ENCODE measurements around the gene HIBADH. TPM values are rescaled to one million over a fixed set of nuclear protein-coding genes. Genes with fewer than 3 reads are reported as not detected.
"Not testable (repeated sequence)": the region's sequence is repeated elsewhere in the genome, so short reads cannot be mapped to it uniquely, and the experiment has no call there.

Gene HIBADH
- total RNA-seq, 1 experiment from 2014 or later, result 33.7 TPM

GRCh38 chr7:27514861-27515260 lies 147.8 kb downstream of the HIBADH start:
- Histone ChIP-seq H3K27me3 (replicated peaks; ENCODE audit: control insufficient read depth, insufficient read depth, low read length) (no peaks in the 10 kb centered on the region), H3K4me3 (ENCODE audit: low read depth, low read length) (no peak overlapping the region), H3K4me1 (peaks cover 17% of the 10 kb centered on the region), H3K36me3 (ENCODE audit: control insufficient read depth, insufficient read depth, low read length) (no peaks in the 10 kb centered on the region), H3K9me3 (no peaks in the 10 kb centered on the region)
- Mint-ChIP-seq H3K27ac (ENCODE audit: unreplicated experiment) (no peak overlapping the region), H3K4me1 (ENCODE audit: low read depth, unreplicated experiment) (peaks cover 15% of the 10 kb centered on the region), H3K4me3 (ENCODE audit: unreplicated experiment) (no peak overlapping the region), H3K36me3 (ENCODE audit: insufficient read depth, unreplicated experiment) (no peaks in the 10 kb centered on the region), H3K27me3 (ENCODE audit: insufficient read depth, unreplicated experiment) (no peaks in the 10 kb centered on the region), H3K9me3 (ENCODE audit: unreplicated experiment) (no peaks in the 10 kb centered on the region)
- DNase-seq, result no peak
- POLR2A ChIA-PET, result no interaction called here
- CTCF ChIA-PET, result interaction anchor here (0.6 kb wide), 1 partner anchor 71 kb away, joined by 4 read pairs; no protein-coding TSS in a partner anchor
- BruUV-seq (replicated peaks), result no TSS peak
- no peak for TF ChIP-seq CTCF (IDR thresholded peaks at IDR 0.05; ENCODE audit: insufficient read depth in 1 of 2, low read depth in 1 of 2, low read length in 1 of 2, severe bottlenecking in 1 of 2, unreplicated experiment in 1 of 2)
- intact Hi-C loops (cut with micrococcal nuclease; ENCODE audit: unreplicated experiment), result no loop called here

- no peak overlapping the region for H3K27ac Mint-ChIP-seq (ENCODE audit: unreplicated experiment)
- BruUV-seq (replicated peaks), result no TSS peak
- POLR2A ChIA-PET, result no interaction called here
Observed at GRCh38 chr7:27513885-27514284, 148.8 kb downstream of the HIBADH start.

GRCh38 chr7:27511370-27511769 lies 151.3 kb downstream of the HIBADH start:
- H3K36me3 Mint-ChIP-seq (ENCODE audit: insufficient read depth, unreplicated experiment); H3K9me3 Mint-ChIP-seq (ENCODE audit: unreplicated experiment); CTCF ChIA-PET; intact Hi-C loops (cut with micrococcal nuclease; ENCODE audit: unreplicated experiment); H3K27me3 ChIP-seq (replicated peaks; ENCODE audit: control insufficient read depth, insufficient read depth, low read length); H3K27me3 Mint-ChIP-seq (ENCODE audit: insufficient read depth, unreplicated experiment); H3K9me3 ChIP-seq; H3K36me3 ChIP-seq (ENCODE audit: control insufficient read depth, insufficient read depth, low read length); H3K27ac Mint-ChIP-seq (ENCODE audit: unreplicated experiment); POLR2A ChIA-PET; DNase-seq; H3K4me1 Mint-ChIP-seq (ENCODE audit: low read depth, unreplicated experiment); BruUV-seq (replicated peaks); H3K4me3 ChIP-seq (ENCODE audit: low read depth, low read length); H3K4me3 Mint-ChIP-seq (ENCODE audit: unreplicated experiment): not testable (repeated sequence)
- peaks cover 11% of the 10 kb centered on the region for H3K4me1 ChIP-seq

More at GRCh38 chr7:27513885-27514284, 148.8 kb downstream of the HIBADH start:
- Mint-ChIP-seq H3K4me1 (ENCODE audit: low read depth, unreplicated experiment) (peaks cover 15% of the 10 kb centered on the region), H3K4me3 (ENCODE audit: unreplicated experiment) (no peak overlapping the region), H3K9me3 (ENCODE audit: unreplicated experiment) (no peaks in the 10 kb centered on the region), H3K36me3 (ENCODE audit: insufficient read depth, unreplicated experiment) (no peaks in the 10 kb centered on the region), H3K27me3 (ENCODE audit: insufficient read depth, unreplicated experiment) (no peaks in the 10 kb centered on the region)
- peaks cover 17% of the 10 kb centered on the region for H3K4me1 ChIP-seq
- no peaks in the 10 kb centered on the region for H3K9me3 ChIP-seq
- no peak overlapping the region for H3K4me3 ChIP-seq (ENCODE audit: low read depth, low read length)
- intact Hi-C loops (cut with micrococcal nuclease; ENCODE audit: unreplicated experiment), result no loop called here
- TF ChIP-seq CTCF (IDR thresholded peaks at IDR 0.05; ENCODE audit: insufficient read depth in 1 of 2, low read depth in 1 of 2, low read length in 1 of 2, severe bottlenecking in 1 of 2, unreplicated experiment in 1 of 2), result no peak
- H3K36me3 ChIP-seq (ENCODE audit: control insufficient read depth, insufficient read depth, low read length), result no peaks in the 10 kb centered on the region; the same call in 1 of the 2 replicates
- CTCF ChIA-PET, result no interaction called here
- no peaks in the 10 kb centered on the region for H3K27me3 ChIP-seq (replicated peaks; ENCODE audit: control insufficient read depth, insufficient read depth, low read length)
- no peak for DNase-seq

DNA sequence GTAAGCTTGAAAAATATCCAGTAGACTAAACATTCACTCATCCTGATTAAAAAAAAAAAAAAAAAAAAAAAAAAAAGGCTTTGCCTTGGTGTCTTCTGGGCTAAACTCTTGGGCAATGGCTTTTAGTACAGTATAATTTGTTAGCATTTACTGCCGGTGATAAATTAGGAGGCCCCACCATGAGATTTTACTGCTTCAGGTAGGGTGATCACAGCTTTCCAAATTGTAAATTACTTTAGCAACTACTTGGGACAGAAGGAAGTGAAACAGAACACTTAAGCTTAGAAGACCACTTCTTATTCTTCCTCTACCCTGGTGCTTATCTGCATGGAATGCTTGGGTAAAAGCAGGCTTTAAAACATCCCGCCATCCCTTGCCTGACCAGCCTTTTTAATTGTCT lies 152.1 kb downstream of the HIBADH start:
- CTCF ChIA-PET, result no interaction called here
- intact Hi-C loops (cut with micrococcal nuclease; ENCODE audit: unreplicated experiment), result no loop called here
- DNase-seq, result no peak
- Mint-ChIP-seq H3K27ac (ENCODE audit: unreplicated experiment) (no peak overlapping the region), H3K36me3 (ENCODE audit: insufficient read depth, unreplicated experiment) (no peaks in the 10 kb centered on the region), H3K9me3 (ENCODE audit: unreplicated experiment) (no peaks in the 10 kb centered on the region), H3K4me1 (ENCODE audit: low read depth, unreplicated experiment) (no peaks in the 10 kb centered on the region), H3K27me3 (ENCODE audit: insufficient read depth, unreplicated experiment) (no peaks in the 10 kb centered on the region), H3K4me3 (ENCODE audit: unreplicated experiment) (no peak overlapping the region)
- H3K36me3 ChIP-seq (ENCODE audit: control insufficient read depth, insufficient read depth, low read length), result no peaks in the 10 kb centered on the region; the same call in 1 of the 2 replicates
- TF ChIP-seq CTCF (IDR thresholded peaks at IDR 0.05; ENCODE audit: insufficient read depth in 1 of 2, low read depth in 1 of 2, low read length in 1 of 2, severe bottlenecking in 1 of 2, unreplicated experiment in 1 of 2), result no peak
- H3K27me3 ChIP-seq (replicated peaks; ENCODE audit: control insufficient read depth, insufficient read depth, low read length), result no peaks in the 10 kb centered on the region
- no TSS peak for BruUV-seq (replicated peaks)
- H3K9me3 ChIP-seq, result no peaks in the 10 kb centered on the region
- H3K4me3 ChIP-seq (ENCODE audit: low read depth, low read length), result no peak overlapping the region
- H3K4me1 ChIP-seq, result peaks cover 3% of the 10 kb centered on the region; the same call in 1 of the 2 replicates
- POLR2A ChIA-PET, result no interaction called here

DNA sequence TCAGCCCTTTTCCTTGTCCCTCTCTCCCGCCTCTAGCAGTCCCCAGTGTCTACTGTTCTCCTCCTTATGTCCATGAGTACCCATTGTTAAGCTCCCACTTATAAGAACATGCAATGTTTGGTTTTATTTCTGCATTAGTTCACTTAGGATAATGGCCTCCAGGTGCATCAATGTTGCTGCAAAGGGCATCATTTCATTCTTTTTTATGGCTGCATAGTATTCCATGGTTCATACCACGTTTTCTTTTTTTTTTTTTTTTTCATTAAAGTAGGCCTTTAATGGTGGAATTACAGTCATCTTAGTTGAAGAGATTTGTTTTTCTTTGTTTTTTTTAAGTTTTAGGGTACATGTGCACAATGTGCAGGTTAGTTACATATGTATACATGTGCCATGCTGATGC lies 160.8 kb downstream of the HIBADH start:
- CTCF ChIA-PET, result interaction anchor here (0.9 kb wide), 1 partner anchor 302 kb away, joined by 3 read pairs; the partner anchor contains the start of gene HOXA13
- H3K27me3 Mint-ChIP-seq (ENCODE audit: insufficient read depth, unreplicated experiment); H3K27ac Mint-ChIP-seq (ENCODE audit: unreplicated experiment); H3K4me1 ChIP-seq; POLR2A ChIA-PET; BruUV-seq (replicated peaks); H3K9me3 Mint-ChIP-seq (ENCODE audit: unreplicated experiment); H3K4me1 Mint-ChIP-seq (ENCODE audit: low read depth, unreplicated experiment); intact Hi-C loops (cut with micrococcal nuclease; ENCODE audit: unreplicated experiment); H3K4me3 ChIP-seq (ENCODE audit: low read depth, low read length); H3K36me3 Mint-ChIP-seq (ENCODE audit: insufficient read depth, unreplicated experiment); H3K4me3 Mint-ChIP-seq (ENCODE audit: unreplicated experiment); DNase-seq; H3K9me3 ChIP-seq; H3K27me3 ChIP-seq (replicated peaks; ENCODE audit: control insufficient read depth, insufficient read depth, low read length); H3K36me3 ChIP-seq (ENCODE audit: control insufficient read depth, insufficient read depth, low read length): not testable (repeated sequence)
